Immature natural killer cell (primary cell): ENCODE data around the gene PRKX. TPM values are rescaled to one million over a fixed set of nuclear protein-coding genes. Genes with fewer than 3 reads are reported as not detected.
"Not testable (repeated sequence)": the region's sequence is repeated elsewhere in the genome, so short reads cannot be mapped to it uniquely, and the experiment has no call there.

Experiments
- DNase-seq, 3 donors: peaks; one replicate each; pipeline ENCODE4 v3.0.0; 2022; ENCODE audit warnings: mixed read lengths in 1 of 3
- H3K27ac Mint-ChIP-seq, 6 donors: one replicate each; pipeline ENCODE4 v1.8.0; 2020; ENCODE audit warnings: mixed read lengths in 6 of 6, mild to moderate bottlenecking in 5 of 6, inconsistent platforms in 4 of 6, moderate library complexity in 3 of 6
- H3K27me3 Mint-ChIP-seq, 3 donors: one replicate each; pipeline ENCODE4 v1.8.0; 2020 to 2021; ENCODE audit warnings: low read depth in 3 of 3, mild to moderate bottlenecking in 3 of 3, mixed read lengths in 3 of 3, moderate library complexity in 3 of 3, inconsistent platforms in 1 of 3
- H3K36me3 Mint-ChIP-seq, 3 donors: one replicate each; pipeline ENCODE4 v1.8.0; 2020; ENCODE audit warnings: mixed read lengths in 3 of 3, inconsistent platforms in 2 of 3, mild to moderate bottlenecking in 2 of 3
- H3K4me1 Mint-ChIP-seq, 2 donors: one replicate each; pipeline ENCODE4 v1.8.0; 2020; ENCODE audit warnings: inconsistent platforms in 2 of 2, mild to moderate bottlenecking in 2 of 2, mixed read lengths in 2 of 2, moderate library complexity in 1 of 2
- H3K4me3 Mint-ChIP-seq, 5 donors: one replicate each; pipeline ENCODE4 v1.8.0; 2020; ENCODE audit warnings: mild to moderate bottlenecking in 5 of 5, mixed read lengths in 5 of 5, inconsistent platforms in 3 of 5, moderate library complexity in 3 of 5
- H3K9me3 Mint-ChIP-seq, 6 donors: one replicate each; pipeline ENCODE4 v1.8.0; 2020; ENCODE audit warnings: mild to moderate bottlenecking in 6 of 6, mixed read lengths in 6 of 6, inconsistent platforms in 4 of 6, moderate library complexity in 3 of 6
- polyA plus RNA-seq, 3 donors: library from polyadenylated mRNA; unstranded; fragments of 300-500 nt; fragmentation: Illumina TruSeq; gene quantifications; one replicate each; pipeline ENCODE4 v1.2.3, GENCODE V29; 2021

Gene PRKX
- polyA plus RNA-seq, 3 donors from 2014 or later, result 65.3 to 117 (median 65.9) TPM

GRCh38 chrX:3621414-3621813 lies 92.0 kb downstream of the PRKX start:
- Mint-ChIP-seq H3K27ac (peak overlapping the region in 4 of 6 donors; percentile 11 to 39 (median 33)), H3K4me3 (no peak overlapping the region), H3K27me3 (no peaks in the 10 kb centered on the region), H3K36me3 (peaks cover 0 to 51% (median 20%) of the 10 kb centered on the region in 3 donors), H3K9me3 (no peaks in the 10 kb centered on the region), H3K4me1 (peaks cover 2 to 10% of the 10 kb centered on the region in 2 donors)
- no peak for DNase-seq

GRCh38 chrX:3611744-3612143 lies 101.7 kb downstream of the PRKX start:
- H3K9me3 Mint-ChIP-seq, result not testable (repeated sequence)

GRCh38 chrX:3609810-3610209 lies 103.6 kb downstream of the PRKX start:
- H3K36me3 Mint-ChIP-seq, result peaks cover 0 to 64% (median 28%) of the 10 kb centered on the region in 3 donors
- H3K27ac Mint-ChIP-seq, result peak overlapping the region in 1 of 6 donors; percentile 40
- no peaks in the 10 kb centered on the region for H3K9me3 Mint-ChIP-seq
- DNase-seq, result no peak
- no peaks in the 10 kb centered on the region for H3K4me1 Mint-ChIP-seq
- H3K4me3 Mint-ChIP-seq, result no peak overlapping the region
- H3K27me3 Mint-ChIP-seq, result peaks cover 0 to 2% (median 1%) of the 10 kb centered on the region in 3 donors

More at GRCh38 chrX:3611744-3612143, 101.7 kb downstream of the PRKX start:
- DNase-seq, H3K4me1 Mint-ChIP-seq, H3K27ac Mint-ChIP-seq, H3K4me3 Mint-ChIP-seq, H3K27me3 Mint-ChIP-seq: not testable (repeated sequence)
- H3K36me3 Mint-ChIP-seq, result peaks cover 0 to 56% (median 27%) of the 10 kb centered on the region in 3 donors

- Mint-ChIP-seq H3K27me3 (peaks cover 0 to 3% (median 0%) of the 10 kb centered on the region in 3 donors), H3K4me1 (peaks cover 0 to 1% of the 10 kb centered on the region in 2 donors), H3K9me3 (no peaks in the 10 kb centered on the region), H3K4me3 (no peak overlapping the region), H3K27ac (peak overlapping the region in 1 of 6 donors; percentile 72), H3K36me3 (peaks cover 5 to 31% (median 14%) of the 10 kb centered on the region in 3 donors)
- DNase-seq, result no peak
Observed at GRCh38 chrX:3603026-3603661, 110.3 kb downstream of the PRKX start.

- H3K27ac Mint-ChIP-seq, result no peak overlapping the region
- H3K9me3 Mint-ChIP-seq, result no peaks in the 10 kb centered on the region
- DNase-seq, result no peak
- H3K36me3 Mint-ChIP-seq, result peaks cover 13 to 28% (median 17%) of the 10 kb centered on the region in 3 donors
- peaks cover 0 to 3% (median 0%) of the 10 kb centered on the region in 3 donors for H3K27me3 Mint-ChIP-seq
- H3K4me1 Mint-ChIP-seq, result peaks cover 2 to 6% of the 10 kb centered on the region in 2 donors
- H3K4me3 Mint-ChIP-seq, result no peak overlapping the region
Observed at GRCh38 chrX:3599802-3600430, 113.5 kb downstream of the PRKX start.

- peaks cover 2 to 6% of the 10 kb centered on the region in 2 donors for H3K4me1 Mint-ChIP-seq
- H3K4me3 Mint-ChIP-seq, result no peak overlapping the region
- H3K27ac Mint-ChIP-seq, result no peak overlapping the region
- peaks cover 0 to 2% (median under 1%) of the 10 kb centered on the region in 3 donors for H3K27me3 Mint-ChIP-seq
- H3K9me3 Mint-ChIP-seq, result no peaks in the 10 kb centered on the region
- no peak for DNase-seq
- H3K36me3 Mint-ChIP-seq, result peaks cover 12 to 32% (median 21%) of the 10 kb centered on the region in 3 donors
Observed at GRCh38 chrX:3598709-3599108, 114.7 kb downstream of the PRKX start.

- Mint-ChIP-seq H3K27me3 (peaks cover 0 to 2% (median 0%) of the 10 kb centered on the region in 3 donors), H3K36me3 (peaks cover 10 to 34% (median 22%) of the 10 kb centered on the region in 3 donors), H3K9me3 (no peaks in the 10 kb centered on the region), H3K4me3 (no peak overlapping the region), H3K27ac (no peak overlapping the region), H3K4me1 (peaks cover 2 to 6% of the 10 kb centered on the region in 2 donors)
- no peak for DNase-seq
Observed at GRCh38 chrX:3598046-3598605, 115.3 kb downstream of the PRKX start.

- no peak for DNase-seq
- peaks cover 6 to 10% of the 10 kb centered on the region in 2 donors for H3K4me1 Mint-ChIP-seq
- H3K27ac Mint-ChIP-seq, result no peak overlapping the region
- H3K27me3 Mint-ChIP-seq, result peaks cover 0 to 3% (median 2%) of the 10 kb centered on the region in 3 donors
- no peak overlapping the region for H3K4me3 Mint-ChIP-seq
- H3K36me3 Mint-ChIP-seq, result peaks cover 0 to 22% (median 15%) of the 10 kb centered on the region in 3 donors
- no peaks in the 10 kb centered on the region for H3K9me3 Mint-ChIP-seq
Observed at GRCh38 chrX:3592184-3592583, 121.3 kb downstream of the PRKX start.

GRCh38 chrX:3589474-3589873 lies 124.0 kb downstream of the PRKX start:
- H3K27me3 Mint-ChIP-seq, result peaks cover 2 to 3% (median 3%) of the 10 kb centered on the region in 3 donors
- no peak for DNase-seq
- H3K4me3 Mint-ChIP-seq, result no peak overlapping the region
- H3K27ac Mint-ChIP-seq, result no peak overlapping the region
- peaks cover 0 to 7% (median 7%) of the 10 kb centered on the region in 3 donors for H3K36me3 Mint-ChIP-seq
- peaks cover 12 to 22% of the 10 kb centered on the region in 2 donors for H3K4me1 Mint-ChIP-seq
- H3K9me3 Mint-ChIP-seq, result no peaks in the 10 kb centered on the region

- Mint-ChIP-seq H3K36me3 (peaks cover 0 to 12% (median 11%) of the 10 kb centered on the region in 3 donors), H3K9me3 (no peaks in the 10 kb centered on the region), H3K4me1 (peaks cover 21 to 35% of the 10 kb centered on the region in 2 donors), H3K4me3 (no peak overlapping the region), H3K27me3 (peaks cover 0 to 3% (median 1%) of the 10 kb centered on the region in 3 donors), H3K27ac (no peak overlapping the region)
- no peak for DNase-seq
Observed at GRCh38 chrX:3585719-3586118, 127.7 kb downstream of the PRKX start.

GRCh38 chrX:3584415-3584996 lies 128.9 kb downstream of the PRKX start:
- no peak overlapping the region for H3K27ac Mint-ChIP-seq
- DNase-seq, result no peak
- H3K9me3 Mint-ChIP-seq, result no peaks in the 10 kb centered on the region
- H3K4me1 Mint-ChIP-seq, result peaks cover 21 to 35% of the 10 kb centered on the region in 2 donors
- H3K27me3 Mint-ChIP-seq, result peaks cover 0 to 3% (median 1%) of the 10 kb centered on the region in 3 donors
- peaks cover 0 to 12% (median 11%) of the 10 kb centered on the region in 3 donors for H3K36me3 Mint-ChIP-seq
- H3K4me3 Mint-ChIP-seq, result no peak overlapping the region

- Mint-ChIP-seq H3K36me3 (peaks cover 0 to 12% (median 11%) of the 10 kb centered on the region in 3 donors), H3K27me3 (peaks cover 0 to 3% (median 1%) of the 10 kb centered on the region in 3 donors), H3K9me3 (no peaks in the 10 kb centered on the region), H3K4me3 (no peak overlapping the region), H3K27ac (no peak overlapping the region), H3K4me1 (peaks cover 16 to 28% of the 10 kb centered on the region in 2 donors)
- no peak for DNase-seq
Observed at GRCh38 chrX:3582451-3582850, 131.0 kb downstream of the PRKX start.

GRCh38 chrX:3581609-3582108 lies 131.8 kb downstream of the PRKX start:
- no peak overlapping the region for H3K4me3 Mint-ChIP-seq
- no peak overlapping the region for H3K27ac Mint-ChIP-seq
- DNase-seq, result no peak
- H3K36me3 Mint-ChIP-seq, result peaks cover 0 to 12% (median 11%) of the 10 kb centered on the region in 3 donors
- peaks cover 0 to 3% (median 1%) of the 10 kb centered on the region in 3 donors for H3K27me3 Mint-ChIP-seq
- peaks cover 15 to 20% of the 10 kb centered on the region in 2 donors for H3K4me1 Mint-ChIP-seq
- H3K9me3 Mint-ChIP-seq, result no peaks in the 10 kb centered on the region
